ENCODE data around the gene ITPK1. TPM values are rescaled to one million over a fixed set of nuclear protein-coding genes. Genes with fewer than 3 reads are reported as not detected.

ITPK1 gene
- total RNA-seq, 1 experiment from 2014 or later, result 88.6 TPM

DNA sequence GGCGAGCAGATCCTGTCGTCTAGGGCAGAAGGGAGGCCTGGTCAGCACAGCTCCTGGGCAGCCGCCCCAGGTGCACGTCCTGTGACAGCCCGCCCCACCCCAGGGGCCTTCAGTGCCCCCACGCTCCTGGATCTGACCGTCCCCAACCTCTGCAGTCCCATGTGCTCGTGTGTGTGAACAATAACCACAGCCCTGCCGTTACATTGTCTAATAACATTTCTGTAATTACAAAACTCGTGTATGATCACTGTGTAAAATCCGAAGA is 153.0 kb downstream of the ITPK1 start:
- Histone ChIP-seq H3F3A (ENCODE audit: insufficient read depth, low read depth) (no peaks in the 10 kb centered on the region; the same call in 1 of the 2 replicates), H3K4me1 (replicated peaks; ENCODE audit: insufficient read depth) (no peaks in the 10 kb centered on the region), H4K20me1 (ENCODE audit: insufficient read depth) (no peaks in the 10 kb centered on the region; the same call in 1 of the 2 replicates), H3K27ac (no peak overlapping the region), H3K4me3 (no peak overlapping the region), H3K9me3 (ENCODE audit: insufficient read depth, low read depth) (no peaks in the 10 kb centered on the region), H3K79me2 (ENCODE audit: low read depth) (peaks cover 20% of the 10 kb centered on the region), H3K36me3 (ENCODE audit: low read depth) (no peaks in the 10 kb centered on the region), H3K9me2 (ENCODE audit: insufficient read depth) (no peaks in the 10 kb centered on the region), H3K27me3 (ENCODE audit: insufficient read depth, low read depth) (no peaks in the 10 kb centered on the region), H3K4me2 (no peak overlapping the region), H2AFZ (no peak overlapping the region)
- intact Hi-C loops (cut with micrococcal nuclease; ENCODE audit: unreplicated experiment), result no loop called here
- no peak for DNase-seq
- ChIA-PET CTCF (no interaction called here), POLR2A (ENCODE audit: unreplicated experiment) (interaction anchor here (0.5 kb wide), 1 partner anchor 150 kb away, joined by 4 read pairs; no protein-coding TSS in a partner anchor)
- no peak for TF ChIP-seq CTCF (conservative IDR thresholded peaks at IDR 0.05)
- no peak for TF ChIP-seq EZH2 (IDR thresholded peaks at IDR 0.05; ENCODE audit: low read depth)
- no TSS peak for BruUV-seq (replicated peaks)

GRCh38 chr14:92962031-92962830 is 153.5 kb downstream of the ITPK1 start:
- H3F3A ChIP-seq (ENCODE audit: insufficient read depth, low read depth), result no peaks in the 10 kb centered on the region
- intact Hi-C loops (cut with micrococcal nuclease; ENCODE audit: unreplicated experiment), result no loop called here
- no peaks in the 10 kb centered on the region for H3K9me3 ChIP-seq (ENCODE audit: insufficient read depth, low read depth)
- ChIA-PET POLR2A (ENCODE audit: unreplicated experiment) (interaction anchor here (0.5 kb wide), 1 partner anchor 151 kb away, joined by 4 read pairs; no protein-coding TSS in a partner anchor), CTCF (no interaction called here)
- TF ChIP-seq EZH2 (IDR thresholded peaks at IDR 0.05; ENCODE audit: low read depth), result no peak
- no peak for TF ChIP-seq CTCF (conservative IDR thresholded peaks at IDR 0.05)
- H3K79me2 ChIP-seq (ENCODE audit: low read depth), result peaks cover 14% of the 10 kb centered on the region
- no peak overlapping the region for H2AFZ ChIP-seq
- no peak overlapping the region for H3K4me2 ChIP-seq
- BruUV-seq (replicated peaks), result no TSS peak
- no peaks in the 10 kb centered on the region for H3K36me3 ChIP-seq (ENCODE audit: low read depth)
- no peaks in the 10 kb centered on the region; the same call in 1 of the 2 replicates for H4K20me1 ChIP-seq (ENCODE audit: insufficient read depth)
- no peaks in the 10 kb centered on the region for H3K9me2 ChIP-seq (ENCODE audit: insufficient read depth)
- H3K4me1 ChIP-seq (replicated peaks; ENCODE audit: insufficient read depth), result no peaks in the 10 kb centered on the region
- H3K4me3 ChIP-seq, result no peak overlapping the region
- no peaks in the 10 kb centered on the region for H3K27me3 ChIP-seq (ENCODE audit: insufficient read depth, low read depth)
- DNase-seq, result no peak
- H3K27ac ChIP-seq, result no peak overlapping the region

DNA sequence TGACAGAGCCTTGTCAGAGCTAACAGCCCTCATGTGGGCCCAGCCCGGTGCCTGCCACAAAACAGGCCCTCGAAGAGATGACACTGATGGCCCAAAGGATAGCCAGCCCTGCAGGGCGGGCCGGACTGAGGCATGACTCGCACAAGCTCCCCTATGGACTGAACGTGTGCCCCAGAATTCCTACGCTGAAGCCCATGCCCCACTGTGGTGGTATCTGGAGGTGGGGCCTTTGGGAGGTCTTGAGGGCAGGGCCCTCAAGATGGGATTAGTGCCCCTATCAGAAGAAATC is 154.2 kb downstream of the ITPK1 start:
- no TSS peak for BruUV-seq (replicated peaks)
- Histone ChIP-seq H3K4me1 (replicated peaks; ENCODE audit: insufficient read depth) (no peaks in the 10 kb centered on the region), H2AFZ (no peak overlapping the region), H3K9me3 (ENCODE audit: insufficient read depth, low read depth) (no peaks in the 10 kb centered on the region), H3K9me2 (ENCODE audit: insufficient read depth) (no peaks in the 10 kb centered on the region), H3K4me3 (no peak overlapping the region), H3K27ac (no peak overlapping the region), H3K27me3 (ENCODE audit: insufficient read depth, low read depth) (no peaks in the 10 kb centered on the region), H3K36me3 (ENCODE audit: low read depth) (no peaks in the 10 kb centered on the region), H3K79me2 (ENCODE audit: low read depth) (peaks cover 13% of the 10 kb centered on the region), H3K4me2 (no peak overlapping the region), H3F3A (ENCODE audit: insufficient read depth, low read depth) (no peaks in the 10 kb centered on the region), H4K20me1 (ENCODE audit: insufficient read depth) (no peaks in the 10 kb centered on the region)
- intact Hi-C loops (cut with micrococcal nuclease; ENCODE audit: unreplicated experiment), result no loop called here
- no peak for DNase-seq
- CTCF ChIA-PET, result no interaction called here
- TF ChIP-seq EZH2 (IDR thresholded peaks at IDR 0.05; ENCODE audit: low read depth) (no peak), CTCF (conservative IDR thresholded peaks at IDR 0.05) (no peak)
- POLR2A ChIA-PET (ENCODE audit: unreplicated experiment), result no interaction called here
